Loucy (cell line): Measurements from ENCODE around the gene OGDH.

ENCODE experiments used
- H2AFZ ChIP-seq: fragments of 200-600 bp; sonication (generic); 2 replicates; pipeline ENCODE4 v1.6.0; 2016; ENCODE audit warnings: antibody characterized with exemption, mild to moderate bottlenecking, low read length, moderate library complexity
- H3F3A ChIP-seq: fragments of 200-600 bp; 2 replicates; pipeline ENCODE4 v1.6.0; 2016; ENCODE audit warnings: antibody characterized with exemption, low read depth, mild to moderate bottlenecking
- H3K27me3 ChIP-seq: fragments of 200-600 bp; sonication (generic); 2 replicates; pipeline ENCODE4 v1.6.1; 2014; ENCODE audit warnings: low read length, mild to moderate bottlenecking; ENCODE audit not compliant: insufficient read depth, poor library complexity, severe bottlenecking
- H3K36me3 ChIP-seq: fragments of 200-600 bp; sonication (generic); 2 replicates; pipeline ENCODE4 v1.6.1; 2016; ENCODE audit warnings: low read length; ENCODE audit not compliant: insufficient read depth
- H3K4me1 ChIP-seq: fragments of 200-600 bp; sonication (generic); 2 replicates; pipeline ENCODE4 v1.5.1; 2014; ENCODE audit warnings: low read length, mild to moderate bottlenecking; ENCODE audit not compliant: insufficient read depth, poor library complexity, severe bottlenecking
- H3K4me2 ChIP-seq: fragments of 200-600 bp; sonication (generic); 2 replicates; pipeline ENCODE4 v1.6.0; 2014; ENCODE audit warnings: antibody characterized with exemption, low read length, low read depth, mild to moderate bottlenecking; ENCODE audit not compliant: poor library complexity, severe bottlenecking
- H3K4me3 ChIP-seq: fragments of 200-600 bp; sonication (generic); 2 replicates; pipeline ENCODE4 v1.5.1; 2014; ENCODE audit warnings: low read length, mild to moderate bottlenecking, mixed read lengths; ENCODE audit not compliant: poor library complexity, severe bottlenecking
- H3K79me2 ChIP-seq: fragments of 200-600 bp; sonication (generic); 2 replicates; pipeline ENCODE4 v1.6.1; 2014; ENCODE audit warnings: low read length; ENCODE audit not compliant: insufficient read depth
- H3K9ac ChIP-seq: fragments of 200-600 bp; sonication (generic); 2 replicates; pipeline ENCODE4 v1.6.0; 2014; ENCODE audit warnings: mild to moderate bottlenecking, low read depth, low read length, moderate library complexity; ENCODE audit not compliant: poor library complexity, severe bottlenecking
- H3K9me2 ChIP-seq: fragments of 200-600 bp; sonication (generic); replicated peaks from 2 replicates; pipeline ENCODE4 v1.6.1; 2016; ENCODE audit warnings: low read depth, low read length, mixed read lengths
- H3K9me3 ChIP-seq: fragments of 200-600 bp; sonication (generic); 2 replicates; pipeline ENCODE4 v1.6.1; 2014; ENCODE audit warnings: mild to moderate bottlenecking, antibody characterized with exemption, low read length, low read depth; ENCODE audit not compliant: insufficient read depth
- H4K20me1 ChIP-seq: fragments of 200-600 bp; sonication (generic); 2 replicates; pipeline ENCODE4 v1.6.0; 2014; ENCODE audit warnings: antibody characterized with exemption, low read length, mild to moderate bottlenecking; ENCODE audit not compliant: insufficient read depth, poor library complexity, severe bottlenecking
- EZH2phosphoT487 ChIP-seq: fragments of 200-600 bp; IDR thresholded peaks from 2 replicates; pipeline ENCODE4 v1.6.1; 2018; ENCODE audit warnings: antibody characterized with exemption, mild to moderate bottlenecking, moderate library complexity, borderline replicate concordance
- TF ChIP-seq, protein P1 (sequence below): fragments of 200-600 bp; sonication (generic); conservative IDR thresholded peaks from 2 replicates; pipeline ENCODE4 v1.5.1; 2014; ENCODE audit warnings: mild to moderate bottlenecking, antibody characterized with exemption, low read length

OGDH gene

DNA sequence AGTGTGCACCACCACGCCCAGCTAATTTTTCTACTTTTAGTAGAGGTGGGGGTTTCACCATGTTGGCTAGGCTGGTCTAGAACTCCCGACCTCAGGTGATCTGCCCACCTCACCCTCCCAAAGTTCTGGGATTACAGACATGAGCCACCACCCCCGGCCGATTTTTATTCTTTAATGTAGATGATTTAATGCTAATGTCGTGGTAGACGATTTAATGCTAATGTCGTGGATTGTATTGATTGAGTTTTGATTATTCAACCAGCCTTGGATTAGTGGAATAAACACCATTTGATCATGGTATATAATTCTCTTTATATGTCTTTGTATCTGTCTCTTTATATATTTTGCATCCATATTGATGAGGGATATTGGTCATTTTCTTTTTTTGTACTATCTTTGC is 52.6 kb downstream of the OGDH start:
- TF ChIP-seq EZH2phosphoT487 = no peak
- TF ChIP-seq, protein P1, sequence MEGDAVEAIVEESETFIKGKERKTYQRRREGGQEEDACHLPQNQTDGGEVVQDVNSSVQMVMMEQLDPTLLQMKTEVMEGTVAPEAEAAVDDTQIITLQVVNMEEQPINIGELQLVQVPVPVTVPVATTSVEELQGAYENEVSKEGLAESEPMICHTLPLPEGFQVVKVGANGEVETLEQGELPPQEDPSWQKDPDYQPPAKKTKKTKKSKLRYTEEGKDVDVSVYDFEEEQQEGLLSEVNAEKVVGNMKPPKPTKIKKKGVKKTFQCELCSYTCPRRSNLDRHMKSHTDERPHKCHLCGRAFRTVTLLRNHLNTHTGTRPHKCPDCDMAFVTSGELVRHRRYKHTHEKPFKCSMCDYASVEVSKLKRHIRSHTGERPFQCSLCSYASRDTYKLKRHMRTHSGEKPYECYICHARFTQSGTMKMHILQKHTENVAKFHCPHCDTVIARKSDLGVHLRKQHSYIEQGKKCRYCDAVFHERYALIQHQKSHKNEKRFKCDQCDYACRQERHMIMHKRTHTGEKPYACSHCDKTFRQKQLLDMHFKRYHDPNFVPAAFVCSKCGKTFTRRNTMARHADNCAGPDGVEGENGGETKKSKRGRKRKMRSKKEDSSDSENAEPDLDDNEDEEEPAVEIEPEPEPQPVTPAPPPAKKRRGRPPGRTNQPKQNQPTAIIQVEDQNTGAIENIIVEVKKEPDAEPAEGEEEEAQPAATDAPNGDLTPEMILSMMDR = no peak
- peaks cover 33% of the 10 kb centered on the region for H3K36me3 ChIP-seq
- no peaks in the 10 kb centered on the region for H3K79me2 ChIP-seq
- H3K9me3 ChIP-seq = peaks cover 17% of the 10 kb centered on the region; the same call in 1 of the 2 replicates
- H3K4me2 ChIP-seq = no peak overlapping the region
- H3K9ac ChIP-seq = no peak overlapping the region
- no peaks in the 10 kb centered on the region for H4K20me1 ChIP-seq
- H2AFZ ChIP-seq = no peak overlapping the region
- no peaks in the 10 kb centered on the region for H3F3A ChIP-seq
- no peak overlapping the region for H3K4me3 ChIP-seq
- H3K27me3 ChIP-seq = no peaks in the 10 kb centered on the region
- H3K4me1 ChIP-seq = no peaks in the 10 kb centered on the region
- H3K9me2 ChIP-seq = no peaks in the 10 kb centered on the region

DNA sequence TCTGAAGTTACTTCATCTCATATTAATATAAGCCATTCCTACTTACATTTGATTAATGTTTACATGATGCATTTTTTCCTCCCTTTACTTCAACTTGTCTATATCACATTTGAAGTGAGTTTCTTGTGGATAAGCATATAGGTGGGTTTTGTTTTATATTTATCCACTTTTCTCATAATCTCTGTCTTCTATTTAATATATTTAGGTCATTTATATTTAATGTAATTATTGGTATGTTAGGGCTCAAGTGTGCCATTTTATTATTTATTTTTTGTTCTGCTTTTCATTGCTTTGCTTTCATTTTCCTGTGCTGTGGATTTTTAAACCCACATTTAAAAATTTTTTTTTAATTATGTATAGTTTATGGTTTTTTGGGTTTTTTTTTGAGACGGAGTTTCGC is 54.8 kb downstream of the OGDH start:
- Histone ChIP-seq H3K4me3 (no peak overlapping the region), H3K4me1 (no peaks in the 10 kb centered on the region), H3K9ac (no peak overlapping the region), H3K9me3 (peaks cover 17% of the 10 kb centered on the region; the same call in 1 of the 2 replicates), H3K79me2 (no peaks in the 10 kb centered on the region), H3K27me3 (no peaks in the 10 kb centered on the region), H3K9me2 (no peaks in the 10 kb centered on the region), H3K4me2 (no peak overlapping the region), H3F3A (no peaks in the 10 kb centered on the region), H2AFZ (no peak overlapping the region), H4K20me1 (no peaks in the 10 kb centered on the region), H3K36me3 (peaks cover 23% of the 10 kb centered on the region)
- no peak for TF ChIP-seq EZH2phosphoT487
- TF ChIP-seq, protein P1 = no peak

DNA sequence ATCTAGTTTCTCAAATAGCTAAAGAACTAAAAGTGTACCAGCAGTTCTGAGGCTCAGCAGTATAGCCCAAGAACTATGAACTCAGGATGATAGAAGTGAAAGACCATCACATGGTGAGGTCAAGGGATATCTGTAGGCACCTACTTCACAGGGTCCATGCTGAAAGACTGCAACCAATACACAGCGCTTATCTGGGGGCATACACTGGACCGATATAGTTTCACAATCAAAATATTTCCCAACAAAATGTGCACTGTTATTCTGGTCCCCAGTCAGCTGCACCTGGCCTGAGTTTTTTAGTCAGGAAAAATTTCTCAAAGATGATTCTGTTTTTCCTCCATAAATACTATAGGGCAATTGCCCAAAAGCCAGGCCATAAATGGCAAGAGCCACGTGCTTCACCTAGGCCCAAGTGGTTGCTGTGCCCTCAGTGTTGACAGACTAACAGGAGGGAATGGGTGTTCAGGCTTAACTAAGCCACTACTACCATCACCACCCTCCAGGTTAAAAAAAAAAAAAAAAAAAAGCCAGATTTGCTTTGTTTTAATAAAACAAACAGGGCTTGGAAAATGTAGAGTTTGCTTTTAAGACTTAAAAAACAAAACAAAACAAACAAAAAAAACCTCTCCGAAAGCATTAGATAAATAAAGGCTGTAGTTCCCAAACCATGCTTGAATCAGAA is 58.5 kb downstream of the OGDH start:
- no peaks in the 10 kb centered on the region for H3K27me3 ChIP-seq
- no peaks in the 10 kb centered on the region for H3F3A ChIP-seq
- H3K4me3 ChIP-seq = no peak overlapping the region
- H3K4me2 ChIP-seq = no peak overlapping the region
- peaks cover 8% of the 10 kb centered on the region; the same call in 1 of the 2 replicates for H3K9me3 ChIP-seq
- no peak for TF ChIP-seq EZH2phosphoT487
- TF ChIP-seq, protein P1 = no peak
- no peaks in the 10 kb centered on the region for H4K20me1 ChIP-seq
- no peak overlapping the region for H3K9ac ChIP-seq
- peaks cover 26% of the 10 kb centered on the region; the same call in 1 of the 2 replicates for H3K36me3 ChIP-seq
- H3K9me2 ChIP-seq = no peaks in the 10 kb centered on the region
- no peak overlapping the region for H2AFZ ChIP-seq
- no peaks in the 10 kb centered on the region for H3K4me1 ChIP-seq
- no peaks in the 10 kb centered on the region for H3K79me2 ChIP-seq
